ENCODE measurements around the gene P4HA3.

P4HA3 gene

GRCh38 chr11:74262725-74263124 lies 48.7 kb downstream of the P4HA3 start:
- no peak for DNase-seq

DNA sequence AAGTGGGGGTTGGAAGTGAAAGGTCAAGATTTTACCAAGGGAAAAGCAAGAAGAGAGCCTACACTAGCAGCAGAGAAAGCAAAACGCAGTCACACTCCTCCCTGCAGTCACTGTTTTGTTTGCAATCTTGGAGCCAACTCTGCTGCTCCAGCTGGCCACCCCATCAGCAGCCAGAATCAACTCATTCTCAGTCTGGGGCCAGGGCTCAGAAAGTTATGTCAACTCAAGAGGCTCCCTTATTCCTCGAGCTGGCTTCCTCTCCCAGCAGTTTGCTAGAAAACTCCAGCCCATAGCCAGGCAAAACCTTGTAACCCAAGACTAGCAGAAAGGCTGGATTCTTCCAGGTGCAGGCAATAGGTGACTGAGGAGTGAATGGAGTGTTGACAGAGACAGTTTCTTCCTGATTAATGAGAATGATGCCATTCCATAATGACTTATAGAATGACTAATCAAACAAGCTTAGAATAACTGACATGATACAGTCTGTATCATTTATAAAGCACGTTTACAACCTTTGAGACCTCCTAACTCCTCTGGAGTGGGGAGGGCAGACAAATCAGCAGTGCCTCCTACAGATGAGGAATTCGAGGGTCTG lies 53.4 kb downstream of the P4HA3 start:
- no peak for DNase-seq

- DNase-seq: no peak
Measured at GRCh38 chr11:74256378-74257133, 54.9 kb downstream of the P4HA3 start.

- DNase-seq: peak; percentile 54
Measured at GRCh38 chr11:74255741-74256375, 55.6 kb downstream of the P4HA3 start.

- no peak for DNase-seq
Measured at GRCh38 chr11:74253361-74253760, 58.1 kb downstream of the P4HA3 start.

DNA sequence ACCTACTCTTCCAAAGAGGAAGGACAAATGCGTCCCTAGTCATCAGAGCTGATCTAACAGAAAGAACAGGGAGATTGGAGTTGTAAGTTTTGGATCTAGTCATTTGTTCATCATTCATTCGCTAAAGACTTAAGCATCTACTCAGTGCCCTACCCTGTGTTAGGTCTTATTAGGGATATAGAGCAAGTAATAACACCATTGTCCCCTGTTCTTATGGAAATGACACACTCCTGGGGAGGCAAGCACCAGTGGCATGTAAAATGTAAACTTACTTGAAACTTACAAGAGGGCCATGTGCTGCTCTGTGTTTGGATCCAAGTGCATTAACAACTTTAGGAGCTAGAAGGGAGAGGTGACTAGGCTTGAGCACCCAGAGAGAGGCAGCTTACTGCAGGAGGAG lies 61.9 kb downstream of the P4HA3 start:
- no peak for DNase-seq

GRCh38 chr11:74248469-74248868 lies 63.0 kb downstream of the P4HA3 start:
- no peak for DNase-seq

DNA sequence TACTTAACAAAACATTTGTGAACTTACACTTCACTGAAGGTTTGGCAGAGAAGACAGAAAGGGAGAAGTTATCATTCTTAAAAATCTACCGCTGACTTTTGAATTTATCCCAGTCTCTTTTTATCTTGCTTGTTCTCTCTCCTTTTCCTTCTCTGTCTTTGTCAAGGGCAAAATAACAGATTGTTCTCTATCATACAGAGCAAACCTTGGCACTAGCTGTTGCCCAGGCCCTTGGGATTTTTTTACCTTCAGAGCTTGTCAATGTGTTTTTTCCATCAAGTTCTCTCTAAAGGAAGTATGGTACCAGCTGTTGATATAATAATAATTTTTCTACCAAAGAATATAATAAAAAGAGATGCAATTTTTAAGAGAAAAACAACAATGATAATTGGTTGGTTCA lies 73.2 kb downstream of the P4HA3 start:
- DNase-seq: no peak

GRCh38 chr11:74237541-74237940 lies 73.9 kb downstream of the P4HA3 start:
- no peak for DNase-seq

GRCh38 chr11:74235121-74235520 lies 76.3 kb downstream of the P4HA3 start:
- no peak for DNase-seq

DNA sequence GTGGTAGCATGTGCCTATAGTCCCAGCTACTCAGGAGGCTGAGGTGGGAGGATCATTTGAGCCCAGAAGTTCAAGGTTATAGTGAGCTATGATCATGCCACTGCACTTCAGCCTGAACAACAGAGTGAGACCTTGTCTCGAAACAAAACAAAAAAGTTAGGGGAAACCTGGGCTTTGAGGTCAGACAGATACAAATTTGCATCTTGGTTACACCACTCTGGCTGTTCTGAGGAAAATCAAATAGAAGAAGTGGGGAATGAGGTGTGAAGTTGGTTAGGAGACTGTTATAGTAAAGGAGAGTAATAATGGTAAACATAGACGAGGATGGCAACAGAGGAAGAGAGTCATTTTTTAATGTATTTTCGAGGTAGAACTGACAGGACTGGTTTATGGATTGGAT lies 77.8 kb downstream of the P4HA3 start:
- DNase-seq: no peak

DNA sequence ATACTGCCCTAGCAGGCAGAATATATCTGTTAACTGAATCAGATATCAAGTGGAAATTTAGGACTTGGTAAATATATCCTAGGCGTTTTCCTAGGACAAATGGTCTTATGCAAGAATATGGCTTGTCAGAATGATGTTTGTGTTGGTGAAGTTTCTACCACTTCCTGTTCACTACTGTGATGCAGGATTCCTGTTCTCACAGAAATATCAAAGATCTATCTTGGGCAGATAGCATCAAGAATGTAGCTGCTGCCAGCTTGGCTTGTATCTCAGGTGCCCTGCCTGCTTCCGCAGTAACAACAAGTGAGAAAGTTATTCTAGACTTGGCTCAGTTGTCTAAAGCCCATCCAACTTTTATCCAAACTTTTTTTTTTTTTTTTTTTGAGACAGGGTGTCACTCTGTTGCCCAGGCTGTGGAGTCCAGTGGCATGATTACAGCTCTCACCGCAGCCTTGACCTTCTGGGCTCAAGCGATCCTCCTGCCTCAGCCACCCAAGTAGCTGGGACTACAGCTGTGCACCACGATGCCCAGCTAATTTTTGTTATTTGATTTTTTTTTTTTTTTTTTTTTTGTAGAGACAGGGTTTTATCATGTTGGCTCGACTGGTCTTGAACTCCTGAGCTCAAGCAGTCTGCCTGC lies 79.0 kb downstream of the P4HA3 start:
- no peak for DNase-seq

DNA sequence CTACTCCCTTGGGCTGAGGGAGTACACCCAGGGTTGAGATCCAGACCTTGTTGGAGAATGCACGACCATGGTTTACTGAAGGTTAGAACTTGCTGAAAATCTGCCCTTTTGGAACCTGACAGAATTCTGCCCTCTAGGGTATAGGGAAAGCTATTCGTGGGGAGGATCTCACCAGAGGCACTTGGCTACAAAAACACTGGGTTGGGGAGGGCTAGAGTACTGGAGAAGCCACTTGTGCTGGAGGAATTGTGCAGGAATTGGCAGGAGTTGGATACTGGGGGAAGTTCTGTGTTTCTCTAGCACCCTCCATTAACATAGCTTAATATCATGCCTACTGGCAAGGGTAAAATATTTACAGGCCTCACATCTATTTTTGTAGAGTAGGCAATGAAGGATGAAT lies 84.5 kb downstream of the P4HA3 start:
- DNase-seq: no peak

- no peak for DNase-seq
Measured at GRCh38 chr11:74225565-74225964, 85.9 kb downstream of the P4HA3 start.

GRCh38 chr11:74221816-74222215 lies 89.6 kb downstream of the P4HA3 start:
- no peak for DNase-seq

- DNase-seq: no peak
Measured at GRCh38 chr11:74220376-74220775, 91.1 kb downstream of the P4HA3 start.
